CD14-positive monocyte (primary cell): ENCODE measurements around the gene RNASE1. TPM values are rescaled to one million over a fixed set of nuclear protein-coding genes. Genes with fewer than 3 reads are reported as not detected.
A peak's percentile ranks its signal among the peaks of the same experiment; 100 is the strongest.
"Not testable (repeated sequence)": the region's sequence is repeated elsewhere in the genome, so short reads cannot be mapped to it uniquely, and the experiment has no call there.

Experiments
- DNase-seq, 3 donors: peaks; one replicate each; pipeline ENCODE4 v3.0.0-alpha.2; 2011 to 2022
- H2AFZ ChIP-seq: 2 replicates; pipeline ENCODE4 v1.6.0; 2012; ENCODE audit warnings: mild to moderate bottlenecking, low read depth, low read length, inconsistent platforms; ENCODE audit not compliant: insufficient read depth, poor library complexity, severe bottlenecking
- H3K27ac ChIP-seq, 2 donors: 1 replicate in 1 of 2; 2 replicates in 1 of 2; pipeline ENCODE4 v1.5.1; 2012 to 2013; ENCODE audit warnings: low read length in 2 of 2, control low read depth in 1 of 2, inconsistent platforms in 1 of 2, low read depth in 1 of 2, mild to moderate bottlenecking in 1 of 2
- H3K27me3 ChIP-seq, 2 donors: one replicate each; pipeline versions ENCODE4 v1.6.0 to v1.6.1; 2011 to 2013; ENCODE audit warnings: low read length in 2 of 2; ENCODE audit not compliant: control insufficient read depth in 2 of 2, insufficient read depth in 2 of 2
- H3K36me3 ChIP-seq, 2 donors: replicated peaks in 1 of 2; 1 replicate in 1 of 2; 2 replicates in 1 of 2; pipeline versions ENCODE4 v1.5.1 to v1.6.1; 2012 to 2013; ENCODE audit warnings: low read length in 2 of 2, control low read depth in 1 of 2, inconsistent platforms in 1 of 2, mild to moderate bottlenecking in 1 of 2; ENCODE audit not compliant: insufficient read depth in 2 of 2, control insufficient read depth in 1 of 2
- H3K4me1 ChIP-seq, 2 donors: 1 replicate in 1 of 2; 2 replicates in 1 of 2; pipeline versions ENCODE4 v1.5.1 to v1.6.1; 2012 to 2013; ENCODE audit warnings: low read length in 2 of 2, control low read depth in 1 of 2, inconsistent platforms in 1 of 2, mild to moderate bottlenecking in 1 of 2, moderate library complexity in 1 of 2; ENCODE audit not compliant: insufficient read depth in 2 of 2, control insufficient read depth in 1 of 2
- H3K4me2 ChIP-seq: replicated peaks from 2 replicates; pipeline ENCODE3; 2012; ENCODE audit warnings: low read length, moderate library complexity, mild to moderate bottlenecking; ENCODE audit not compliant: poor library complexity, severe bottlenecking; ENCODE audit errors: extremely low read depth
- H3K4me3 ChIP-seq, 3 experiments: fragments of 200-600 bp in 1 of 3; sonication (generic) in 1 of 3; replicated peaks in 1 of 3; 1 replicate in 2 of 3; 2 replicates in 1 of 3; pipeline ENCODE4 v1.5.1; 2011 to 2013; ENCODE audit warnings: low read length in 3 of 3, mild to moderate bottlenecking in 3 of 3, control low read depth in 2 of 3, low read depth in 2 of 3, inconsistent platforms in 1 of 3, moderate library complexity in 1 of 3
- H3K79me2 ChIP-seq: 2 replicates; pipeline ENCODE4 v1.6.0; 2012; ENCODE audit warnings: mild to moderate bottlenecking, control low read depth, inconsistent platforms, low read length, moderate library complexity; ENCODE audit not compliant: insufficient read depth
- H3K9ac ChIP-seq: 2 replicates; pipeline ENCODE4 v1.6.0; 2017; ENCODE audit warnings: low read length, mild to moderate bottlenecking; ENCODE audit not compliant: insufficient read depth, poor library complexity, severe bottlenecking
- H3K9me3 ChIP-seq, 2 donors: replicated peaks in 1 of 2; 1 replicate in 1 of 2; 2 replicates in 1 of 2; pipeline versions ENCODE4 v1.5.1 to v1.6.1; 2012 to 2013; ENCODE audit warnings: low read length in 2 of 2, control low read depth in 1 of 2; ENCODE audit not compliant: control insufficient read depth in 1 of 2, insufficient read depth in 1 of 2
- H4K20me1 ChIP-seq: 2 replicates; pipeline ENCODE4 v1.6.0; 2012; ENCODE audit warnings: mild to moderate bottlenecking, low read length, control low read depth, moderate library complexity; ENCODE audit not compliant: insufficient read depth
- H3K27ac Mint-ChIP-seq, 7 donors: one replicate each; pipeline ENCODE4 v1.8.0; 2020; ENCODE audit warnings: mild to moderate bottlenecking in 7 of 7, mixed read lengths in 7 of 7, moderate library complexity in 6 of 7, inconsistent platforms in 2 of 7
- H3K27me3 Mint-ChIP-seq, 3 donors: one replicate each; pipeline ENCODE4 v1.8.0; 2021 to 2022; ENCODE audit warnings: low read depth in 3 of 3, mild to moderate bottlenecking in 3 of 3, mixed read lengths in 3 of 3, moderate library complexity in 3 of 3, inconsistent platforms in 1 of 3
- H3K36me3 Mint-ChIP-seq, 2 donors: one replicate each; pipeline ENCODE4 v1.8.0; 2020; ENCODE audit warnings: mixed read lengths in 2 of 2, inconsistent platforms in 1 of 2, mild to moderate bottlenecking in 1 of 2
- H3K4me1 Mint-ChIP-seq: one replicate; pipeline ENCODE4 v1.8.0; 2020; ENCODE audit warnings: mild to moderate bottlenecking, mixed read lengths
- H3K4me3 Mint-ChIP-seq, 2 donors: one replicate each; pipeline ENCODE4 v1.8.0; 2020; ENCODE audit warnings: mild to moderate bottlenecking in 2 of 2, mixed read lengths in 2 of 2, moderate library complexity in 1 of 2
- H3K9me3 Mint-ChIP-seq, 7 donors: one replicate each; pipeline ENCODE4 v1.8.0; 2020 to 2022; ENCODE audit warnings: mixed read lengths in 7 of 7, mild to moderate bottlenecking in 6 of 7, moderate library complexity in 6 of 7, inconsistent platforms in 2 of 7
- WGBS: methylation state at CpG from one replicate; pipeline ENCODE4 v1.1.5; 2013; ENCODE audit warnings: missing lambda C conversion rate; ENCODE audit not compliant: insufficient coverage; 5-methylcytosine and 5-hydroxymethylcytosine counted together
- intact Hi-C, 2 donors: fragments of 100-400 bp; cut with micrococcal nuclease; formaldehyde crosslinking; loops; one replicate each; pipeline versions ENCODE4 v1.15.0 to v1.15.1; 2023
- polyA plus RNA-seq, 3 donors: library from polyadenylated mRNA; depleted of rRNA in 1 of 3; unstranded in 2 of 3; stranded (reverse) in 1 of 3; fragments of 300-500 nt in 2 of 3; fragments of >200 nt in 1 of 3; fragmentation: Illumina TruSeq in 2 of 3; gene quantifications; 1 replicate in 2 of 3; 2 replicates in 1 of 3; pipeline ENCODE4 v1.2.3, GENCODE V29; 2012 to 2021
- TF ChIP-seq, protein P1 (sequence below): fragments of 200-600 bp; IDR thresholded peaks from one replicate; pipeline ENCODE4 v1.8.0; 2022; ENCODE audit warnings: antibody characterized with exemption, mild to moderate bottlenecking

Gene RNASE1
- polyA plus RNA-seq, 3 donors: 2.1 to 191 (median 11.3) TPM

DNA sequence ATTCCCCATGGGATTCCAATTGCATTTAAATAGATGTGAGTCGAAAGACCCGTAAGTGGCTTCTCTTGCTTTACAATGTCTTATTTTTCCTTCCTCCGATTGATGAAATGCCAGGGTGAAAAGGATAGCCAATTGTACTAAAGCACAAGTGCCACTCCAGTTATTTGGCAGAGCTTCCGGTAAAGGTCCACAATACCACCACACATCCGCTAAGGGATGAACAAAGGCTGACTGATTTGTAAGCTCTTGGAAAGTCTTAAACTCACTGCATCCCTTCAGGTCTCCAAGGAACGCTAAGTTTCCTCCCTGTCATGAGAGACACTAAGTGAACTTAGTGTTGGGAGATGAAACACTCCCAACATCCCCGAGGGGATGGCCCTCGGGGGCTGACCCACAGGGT, 21.2 kb upstream of the RNASE1 start:
- Mint-ChIP-seq H3K4me1 (peaks cover 47% of the 10 kb centered on the region), H3K36me3 (peaks cover 0 to 2% of the 10 kb centered on the region in 2 donors), H3K27me3 (peaks cover 0 to 4% (median 2%) of the 10 kb centered on the region in 3 donors), H3K9me3 (peaks cover 7 to 19% (median 14%) of the 10 kb centered on the region in 7 donors), H3K27ac (no peak overlapping the region), H3K4me3 (no peak overlapping the region)
- no peak for DNase-seq
- Histone ChIP-seq H3K79me2 (no peaks in the 10 kb centered on the region), H3K4me2 (no peak overlapping the region), H3K9me3 (peaks cover 0 to 8% of the 10 kb centered on the region in 2 donors), H2AFZ (no peak overlapping the region), H3K36me3 (no peaks in the 10 kb centered on the region), H3K27ac (no peak overlapping the region), H3K4me3 (no peak overlapping the region), H4K20me1 (no peaks in the 10 kb centered on the region), H3K4me1 (peaks cover 31 to 43% of the 10 kb centered on the region in 2 donors), H3K27me3 (no peaks in the 10 kb centered on the region), H3K9ac (no peak overlapping the region)
- intact Hi-C loops: no loop called here
- WGBS: 100% methylated on average over 2 of the region's 8 CpGs
- TF ChIP-seq, protein P1, sequence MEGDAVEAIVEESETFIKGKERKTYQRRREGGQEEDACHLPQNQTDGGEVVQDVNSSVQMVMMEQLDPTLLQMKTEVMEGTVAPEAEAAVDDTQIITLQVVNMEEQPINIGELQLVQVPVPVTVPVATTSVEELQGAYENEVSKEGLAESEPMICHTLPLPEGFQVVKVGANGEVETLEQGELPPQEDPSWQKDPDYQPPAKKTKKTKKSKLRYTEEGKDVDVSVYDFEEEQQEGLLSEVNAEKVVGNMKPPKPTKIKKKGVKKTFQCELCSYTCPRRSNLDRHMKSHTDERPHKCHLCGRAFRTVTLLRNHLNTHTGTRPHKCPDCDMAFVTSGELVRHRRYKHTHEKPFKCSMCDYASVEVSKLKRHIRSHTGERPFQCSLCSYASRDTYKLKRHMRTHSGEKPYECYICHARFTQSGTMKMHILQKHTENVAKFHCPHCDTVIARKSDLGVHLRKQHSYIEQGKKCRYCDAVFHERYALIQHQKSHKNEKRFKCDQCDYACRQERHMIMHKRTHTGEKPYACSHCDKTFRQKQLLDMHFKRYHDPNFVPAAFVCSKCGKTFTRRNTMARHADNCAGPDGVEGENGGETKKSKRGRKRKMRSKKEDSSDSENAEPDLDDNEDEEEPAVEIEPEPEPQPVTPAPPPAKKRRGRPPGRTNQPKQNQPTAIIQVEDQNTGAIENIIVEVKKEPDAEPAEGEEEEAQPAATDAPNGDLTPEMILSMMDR: no peak

DNA sequence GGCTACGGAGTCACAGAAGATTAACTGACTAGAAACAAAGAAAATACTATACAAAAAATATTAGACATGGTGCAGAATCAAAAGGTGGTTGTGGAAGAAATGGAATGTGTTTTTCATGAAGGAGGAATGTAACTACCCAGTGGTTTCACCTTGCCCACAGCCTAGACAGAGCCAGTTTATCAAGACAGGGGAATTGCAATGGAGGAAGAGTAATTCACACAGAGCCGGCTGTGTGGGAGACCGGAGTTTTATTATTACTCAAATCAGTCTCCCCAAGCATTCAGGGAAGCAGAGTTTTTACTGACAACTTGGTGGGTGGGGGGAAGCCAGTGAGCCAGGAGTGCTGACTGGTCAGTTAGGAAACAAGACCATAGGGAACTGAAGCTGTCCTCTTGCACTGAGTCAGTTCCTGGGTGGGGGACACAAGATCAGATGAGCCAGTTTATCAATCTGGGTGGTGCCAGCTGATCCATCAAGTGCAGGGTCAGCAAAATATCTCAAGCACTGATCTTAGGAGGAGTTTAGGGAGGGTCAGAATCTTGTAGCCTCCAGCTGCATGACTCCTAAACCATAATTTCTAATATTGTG, 19.0 kb upstream of the RNASE1 start:
- H3K79me2 ChIP-seq, H3K9me3 Mint-ChIP-seq, H3K36me3 ChIP-seq, H3K9ac ChIP-seq, H3K27me3 ChIP-seq, intact Hi-C loops, H3K9me3 ChIP-seq, H3K27me3 Mint-ChIP-seq, H4K20me1 ChIP-seq, H3K36me3 Mint-ChIP-seq: not testable (repeated sequence)
- H3K4me1 ChIP-seq: peaks cover 29 to 40% of the 10 kb centered on the region in 2 donors
- peak overlapping the region in 1 of 2 donors; percentile 65 for H3K27ac ChIP-seq
- H3K4me2 ChIP-seq: peak overlapping the region; percentile 46
- H2AFZ ChIP-seq: peak overlapping the region; percentile 53
- Mint-ChIP-seq H3K4me1 (peaks cover 44% of the 10 kb centered on the region), H3K27ac (peak overlapping the region; percentile 78 to 88 (median 85)), H3K4me3 (peak overlapping the region in 1 of 2 donors; percentile 64)
- H3K4me3 ChIP-seq: peak overlapping the region in 1 of 3 experiments; percentile 34
- DNase-seq: peak; percentile 58 to 78 (median 74)
- WGBS: no CpG with 5 or more reads among the region's 3 CpGs
